GM12892 (cell line): Measurements from ENCODE around the gene UTP14A.

ENCODE experiments used
- POLR2A ChIP-seq: IDR thresholded peaks from 2 replicates; pipeline ENCODE4 v1.6.1; 2011; ENCODE audit warnings: low read depth, low read length, control low read depth
- POLR2AphosphoS5 ChIP-seq: IDR thresholded peaks from 2 replicates; pipeline ENCODE4 v1.6.1; 2011; ENCODE audit warnings: low read depth, low read length, control low read depth

DNA sequence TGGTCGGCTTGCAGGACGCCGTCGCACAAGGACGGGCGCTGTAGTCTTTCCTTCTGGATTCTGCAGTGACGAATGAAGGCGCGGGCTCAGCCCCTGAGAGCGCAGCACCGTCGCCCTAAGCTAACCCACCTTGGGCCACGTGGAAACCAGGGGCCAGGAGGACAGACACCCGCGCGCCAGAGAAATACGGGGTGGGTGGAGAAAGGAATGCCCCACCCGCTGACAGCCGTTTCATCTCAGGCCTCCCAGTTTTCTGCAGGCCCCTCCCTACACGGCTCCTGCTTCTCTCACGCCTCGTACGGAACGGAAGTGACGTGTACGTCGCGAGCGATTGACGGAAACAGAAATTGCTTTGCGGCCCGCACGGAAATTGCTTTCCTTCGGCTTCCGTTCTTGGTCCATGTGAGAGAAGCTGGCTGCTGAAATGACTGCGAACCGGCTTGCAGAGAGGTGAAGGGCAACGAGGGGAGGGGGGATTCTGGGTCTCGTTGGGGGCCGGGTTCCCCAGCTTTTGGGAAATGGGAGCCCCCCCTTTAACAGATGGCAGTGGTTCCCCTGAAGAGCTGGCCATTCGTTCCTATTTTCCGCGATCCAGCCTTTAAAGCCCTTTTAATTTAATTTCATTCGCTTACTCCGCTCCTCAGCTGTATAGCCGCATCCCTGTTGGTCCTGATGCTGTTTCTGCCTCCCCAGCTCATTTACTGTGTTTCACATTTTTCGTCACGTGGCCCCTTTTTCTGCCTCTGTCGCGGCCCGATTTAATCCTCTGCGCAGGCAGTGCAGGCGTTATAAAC is at the start of gene UTP14A:
- peak; percentile 70; the same call in 1 of the 2 replicates for TF ChIP-seq POLR2AphosphoS5
- peak; percentile 69; the same call in 1 of the 2 replicates for TF ChIP-seq POLR2A
